HCT116 (cell line): Measurements from ENCODE around the gene LRRC71. TPM values are rescaled to one million over a fixed set of nuclear protein-coding genes. Genes with fewer than 3 reads are reported as not detected.

Experiments
- ATAC-seq: fragments of 200-7000 bp; cut with Tn5 transposase; 2 replicates; pipeline ENCODE4 v1.9.1; 2020; ENCODE audit warnings: mild to moderate bottlenecking, moderate library complexity
- BruUV-seq: library from RNA; stranded (reverse); fragments of 400-500 nt; replicated peaks from 2 replicates; lab custom pipeline; 2021; lab: Mats Ljungman, UMichigan
- CTCF ChIA-PET: fragments of 300-600 bp; sonication (Branson Sonifier 250); formaldehyde crosslinking; loops from one replicate; lab custom pipeline; 2021; ENCODE audit warnings: antibody characterized with exemption; lab: Charles Lee
- POLR2A ChIA-PET: fragments of 300-600, 350-600 bp; sonication (Branson Sonifier 250); formaldehyde crosslinking; loops from one replicate; lab custom pipeline; 2021; ENCODE audit warnings: antibody characterized with exemption; lab: Charles Lee
- RAD21 ChIA-PET, 2 experiments: fragments of 300-600 bp; sonication (Branson Sonifier 250); formaldehyde crosslinking; loops; one replicate each; lab custom pipeline; 2023; ENCODE audit warnings: low total read pairs in 2 of 2; ENCODE audit not compliant: uncharacterized antibody in 2 of 2, unreplicated experiment in 2 of 2, low non-redundant PET in 1 of 2; lab: Charles Lee
- DNase-seq: peaks from one replicate; pipeline ENCODE4 v3.0.0-alpha.2; 2010; ENCODE audit warnings: low read depth, low spot score
- H2AFZ ChIP-seq: fragments of 200-600 bp; shearing (Covaris generic), sonication (generic); 2 replicates; pipeline ENCODE4 v1.6.1; 2017; ENCODE audit warnings: low read depth, mixed run types, mixed read lengths, antibody characterized with exemption, low read length; ENCODE audit not compliant: poor library complexity, severe bottlenecking
- H3K27ac ChIP-seq: 2 replicates; pipeline ENCODE4 v1.5.1; 2012; ENCODE audit warnings: low read depth, low read length
- H3K27me3 ChIP-seq: fragments of 200-600 bp; sonication (generic); 2 replicates; pipeline ENCODE4 v1.6.1; 2016; ENCODE audit warnings: mixed run types, low read length, mixed read lengths; ENCODE audit not compliant: insufficient read depth
- H3K36me3 ChIP-seq, 2 experiments: fragments of 200-500 bp in 1 of 2; fragments of 200-600 bp in 1 of 2; sonication (Bioruptor generic) in 1 of 2; sonication (generic) in 1 of 2; 2 replicates each; pipeline versions ENCODE4 v1.5.1 to v1.6.1; 2014 to 2016; ENCODE audit warnings: low read length in 2 of 2, inconsistent platforms in 1 of 2, mixed read lengths in 1 of 2, mixed run types in 1 of 2; ENCODE audit not compliant: insufficient read depth in 2 of 2, control insufficient read depth in 1 of 2
- H3K4me1 ChIP-seq, 2 experiments: fragments of 200-600 bp in 1 of 2; sonication (generic) in 1 of 2; 2 replicates each; pipeline versions ENCODE4 v1.5.1 to v1.6.1; 2012 to 2017; ENCODE audit warnings: low read length in 2 of 2, inconsistent platforms in 1 of 2, mild to moderate bottlenecking in 1 of 2, mixed read lengths in 1 of 2, mixed run types in 1 of 2, moderate library complexity in 1 of 2; ENCODE audit not compliant: insufficient read depth in 2 of 2, control insufficient read depth in 1 of 2
- H3K4me2 ChIP-seq: fragments of 200-600 bp; sonication (generic); 2 replicates; pipeline ENCODE4 v1.6.1; 2017; ENCODE audit warnings: mixed run types, low read length, mixed read lengths
- H3K4me3 ChIP-seq, 2 experiments: fragments of 200-600 bp in 1 of 2; sonication (generic) in 1 of 2; replicated peaks in 1 of 2; 2 replicates each; pipeline ENCODE4 v1.5.1; 2011 to 2016; ENCODE audit warnings: low read length in 2 of 2, control low read depth in 1 of 2, low read depth in 1 of 2, mild to moderate bottlenecking in 1 of 2, mixed read lengths in 1 of 2, mixed run types in 1 of 2
- H3K79me2 ChIP-seq: fragments of 200-600 bp; sonication (generic); 2 replicates; pipeline ENCODE4 v1.6.1; 2017; ENCODE audit warnings: mild to moderate bottlenecking, mixed run types, low read length, moderate library complexity, mixed read lengths; ENCODE audit not compliant: insufficient read depth
- H3K9ac ChIP-seq: fragments of 200-600 bp; sonication (generic); 2 replicates; pipeline ENCODE4 v1.6.1; 2016; ENCODE audit warnings: low read length, mixed read lengths
- H3K9me2 ChIP-seq: fragments of 200-600 bp; sonication (generic), shearing (Covaris generic); 2 replicates; pipeline ENCODE4 v1.6.1; 2017; ENCODE audit warnings: mixed run types, mild to moderate bottlenecking, moderate library complexity; ENCODE audit not compliant: insufficient read depth
- H3K9me3 ChIP-seq, 2 experiments: fragments of 200-500 bp in 1 of 2; fragments of 200-600 bp in 1 of 2; sonication (Bioruptor generic) in 1 of 2; sonication (generic) in 1 of 2; 2 replicates each; pipeline ENCODE4 v1.6.1; 2014 to 2017; ENCODE audit warnings: low read length in 2 of 2, mixed read lengths in 2 of 2, inconsistent platforms in 1 of 2, low read depth in 1 of 2, mild to moderate bottlenecking in 1 of 2, mixed run types in 1 of 2, moderate library complexity in 1 of 2; ENCODE audit not compliant: control insufficient read depth in 1 of 2, insufficient read depth in 1 of 2
- H4K20me1 ChIP-seq: fragments of 200-600 bp; sonication (generic), shearing (Covaris generic); 2 replicates; pipeline ENCODE4 v1.6.1; 2017; ENCODE audit warnings: mixed run types, mild to moderate bottlenecking, moderate library complexity; ENCODE audit not compliant: insufficient read depth
- CTCF ChIP-seq, 3 experiments: fragments of 200-600 bp in 1 of 3; sonication (generic) in 1 of 3; IDR thresholded peaks in 2 of 3; conservative IDR thresholded peaks in 1 of 3; 2 replicates each; pipeline ENCODE4 v1.5.1; 2012 to 2017; ENCODE audit warnings: low read depth in 2 of 3, low read length in 2 of 3, antibody characterized with exemption in 1 of 3, borderline replicate concordance in 1 of 3, control low read depth in 1 of 3, mild to moderate bottlenecking in 1 of 3, mixed read lengths in 1 of 3, mixed run types in 1 of 3, moderate library complexity in 1 of 3; ENCODE audit not compliant: insufficient read depth in 1 of 3
- EZH2 ChIP-seq: fragments of 200-600 bp; sonication (generic); IDR thresholded peaks from 2 replicates; pipeline ENCODE4 v1.6.1; 2017; ENCODE audit warnings: antibody characterized with exemption, mixed run types
- FOSL1 ChIP-seq: IDR thresholded peaks from 2 replicates; pipeline ENCODE4 v1.6.1; 2012; ENCODE audit warnings: low read depth
- JUND ChIP-seq: IDR thresholded peaks from 2 replicates; pipeline ENCODE4 v1.6.1; 2012
- POLR2AphosphoS5 ChIP-seq: IDR thresholded peaks from 2 replicates; pipeline ENCODE4 v1.6.1; 2011; ENCODE audit warnings: mild to moderate bottlenecking, low read depth, low read length, moderate library complexity
- REST ChIP-seq: IDR thresholded peaks from 2 replicates; pipeline ENCODE4 v1.6.1; 2012; ENCODE audit warnings: low read depth
- SIN3A ChIP-seq: IDR thresholded peaks from 2 replicates; pipeline ENCODE4 v1.6.1; 2012; ENCODE audit warnings: low read depth
- YY1 ChIP-seq: IDR thresholded peaks from 2 replicates; pipeline ENCODE4 v1.6.1; 2011; ENCODE audit warnings: low read length, low read depth, moderate library complexity, mild to moderate bottlenecking; ENCODE audit not compliant: insufficient replicate concordance; ENCODE audit errors: extremely low read depth
- ZBTB33 ChIP-seq: IDR thresholded peaks from 2 replicates; pipeline ENCODE4 v1.6.1; 2011; ENCODE audit warnings: mild to moderate bottlenecking, low read length, moderate library complexity; ENCODE audit not compliant: insufficient replicate concordance; ENCODE audit errors: extremely low read depth
- ZNF274 ChIP-seq: fragments of 200-500 bp; sonication (Bioruptor generic); IDR thresholded peaks from 2 replicates; pipeline ENCODE4 v1.6.1; 2014; ENCODE audit warnings: mild to moderate bottlenecking, low read depth, low read length, inconsistent platforms
- intact Hi-C: fragments of 100-400 bp; cut with micrococcal nuclease; formaldehyde crosslinking; loops from 2 replicates; pipeline ENCODE4 v1.10.0; 2022
- total RNA-seq: library from RNA; stranded (reverse); gene quantifications from one replicate; pipeline ENCODE4 v1.2.1, GENCODE V29; 2021; ENCODE audit not compliant: unreplicated experiment

LRRC71 gene
- total RNA-seq, 1 experiment from 2014 or later: not detected

GRCh38 chr1:156914440-156914856 lies 6.0 kb upstream of the LRRC71 start:
- RAD21 ChIA-PET: no interaction called here
- H4K20me1 ChIP-seq: no peaks in the 10 kb centered on the region
- H3K4me3 ChIP-seq: no peak overlapping the region
- no peak overlapping the region for H3K9ac ChIP-seq
- H3K4me1 ChIP-seq: peaks cover 6 to 18% of the 10 kb centered on the region in 2 experiments; a peak in 3 of 4 replicates
- no peak overlapping the region for H3K4me2 ChIP-seq
- peaks cover 2 to 17% of the 10 kb centered on the region in 2 experiments; a peak in 3 of 4 replicates for H3K36me3 ChIP-seq
- H3K9me3 ChIP-seq: no peaks in the 10 kb centered on the region
- TF ChIP-seq CTCF (IDR thresholded peaks at IDR 0.05 in 2 of 3, conservative IDR thresholded peaks at IDR 0.05 in 1 of 3; ENCODE audit: borderline replicate concordance in 1 of 3, insufficient read depth in 1 of 3, low read depth in 2 of 3, low read length in 2 of 3) (no peak), EZH2 (no peak), POLR2AphosphoS5 (no peak), REST (no peak), FOSL1 (no peak), SIN3A (no peak), ZBTB33 (no peak), ZNF274 (no peak), YY1 (no peak), JUND (no peak)
- no peaks in the 10 kb centered on the region for H3K27me3 ChIP-seq
- ATAC-seq (no peak), DNase-seq (no peak)
- no peaks in the 10 kb centered on the region for H3K9me2 ChIP-seq
- BruUV-seq: no TSS peak
- no peaks in the 10 kb centered on the region for H3K79me2 ChIP-seq
- CTCF ChIA-PET: no interaction called here
- POLR2A ChIA-PET: no interaction called here
- intact Hi-C loops: no loop called here
- no peak overlapping the region for H2AFZ ChIP-seq
- H3K27ac ChIP-seq: no peak overlapping the region
